Sigmoid colon (tissue), 4 donors: ENCODE measurements around the gene MOG.

Source experiments
- CTCF ChIP-seq, 4 experiments: fragments of 450-650 bp in 3 of 4; fragments of 200-600 bp in 1 of 4; IDR thresholded peaks; one replicate each; pipeline ENCODE4 v1.5.1; 2016 to 2019; ENCODE audit warnings: antibody characterized with exemption in 4 of 4, mild to moderate bottlenecking in 3 of 4, moderate library complexity in 2 of 4
- POLR2AphosphoS5 ChIP-seq, 4 donors: sonication (generic); formaldehyde crosslinking; IDR thresholded peaks; one replicate each; pipeline ENCODE4 v1.6.1; 2017; ENCODE audit warnings: antibody characterized with exemption in 4 of 4

GRCh38 chr6:29631209-29631810 lies 25.6 kb upstream of the MOG start:
- no peak for TF ChIP-seq CTCF (IDR thresholded peaks at IDR 0.05)
- TF ChIP-seq POLR2AphosphoS5 (IDR thresholded peaks at IDR 0.05): no peak
